GM12878 (cell line): Measurements from ENCODE around the gene TIMM50. TPM values are rescaled to one million over a fixed set of nuclear protein-coding genes. Genes with fewer than 3 reads are reported as not detected.

ENCODE experiments used
- ATAC-seq: fragments of 200-7000 bp; cut with Tn5 transposase; 3 replicates; pipeline ENCODE4 v1.9.1; 2020; ENCODE audit warnings: mild to moderate bottlenecking, moderate library complexity
- BruUV-seq: library from RNA; stranded (reverse); fragments of 400-500 nt; replicated peaks from 2 replicates; lab custom pipeline; 2021; lab: Mats Ljungman, UMichigan
- CTCF ChIA-PET: fragments of 300-600 bp; sonication (Branson Sonifier 250); formaldehyde crosslinking; extraction: SDS; loops from one replicate; lab custom pipeline; 2021; ENCODE audit warnings: inconsistent platforms; lab: Yijun Ruan, JAX
- POLR2A ChIA-PET: fragments of 350-600 bp; formaldehyde crosslinking; extraction: SDS; loops from one replicate; lab custom pipeline; 2021; ENCODE audit warnings: inconsistent platforms; lab: Charles Lee
- RAD21 ChIA-PET: fragments of 300-600 bp; sonication (Branson Sonifier 250); formaldehyde crosslinking; loops from one replicate; lab custom pipeline; 2023; ENCODE audit warnings: antibody characterized with exemption; ENCODE audit not compliant: unreplicated experiment; lab: Charles Lee
- SMC1A ChIA-PET: fragments of 300-600 bp; sonication (Branson Sonifier 250); formaldehyde crosslinking; loops from one replicate; lab custom pipeline; 2023; ENCODE audit not compliant: unreplicated experiment, uncharacterized antibody; lab: Charles Lee
- DNase-seq: peaks from one replicate; pipeline ENCODE4 v3.0.0-alpha.2; 2011; ENCODE audit warnings: low read depth, low spot score
- FAIRE-seq: peaks from 3 replicates; lab custom pipeline; 2011; peaks lifted over from hg19 to GRCh38; lab: Jason Lieb, UNC
- H2AFZ ChIP-seq: 2 replicates; pipeline ENCODE4 v1.6.0; 2011; ENCODE audit warnings: low read depth, low read length, control low read depth; ENCODE audit not compliant: control insufficient read depth
- H3K27ac ChIP-seq: 2 replicates; pipeline ENCODE4 v1.5.1; 2011; ENCODE audit warnings: control low read depth; ENCODE audit not compliant: control insufficient read depth, insufficient read depth
- H3K27me3 ChIP-seq, 2 experiments: replicated peaks in 1 of 2; 2 replicates each; pipeline versions ENCODE4 v1.6.0 to v1.6.1; 2011; ENCODE audit warnings: low read length in 1 of 2; ENCODE audit not compliant: control insufficient read depth in 2 of 2, insufficient read depth in 2 of 2
- H3K36me3 ChIP-seq, 2 experiments: 2 replicates each; pipeline ENCODE4 v1.5.1; 2011; ENCODE audit warnings: low read length in 1 of 2; ENCODE audit not compliant: control insufficient read depth in 2 of 2, insufficient read depth in 2 of 2
- H3K4me1 ChIP-seq: 2 replicates; pipeline ENCODE4 v1.6.1; 2011; ENCODE audit warnings: mild to moderate bottlenecking, low read length, moderate library complexity, mixed read lengths; ENCODE audit not compliant: control insufficient read depth, insufficient read depth
- H3K4me2 ChIP-seq: 2 replicates; pipeline ENCODE4 v1.6.0; 2011; ENCODE audit warnings: control low read depth; ENCODE audit not compliant: control insufficient read depth, insufficient read depth
- H3K4me3 ChIP-seq: fragments of 200-600 bp; sonication (generic); 2 replicates; pipeline ENCODE4 v1.5.1; 2016
- H3K79me2 ChIP-seq: 2 replicates; pipeline ENCODE4 v1.6.0; 2011; ENCODE audit warnings: low read length; ENCODE audit not compliant: control insufficient read depth, insufficient read depth
- H3K9ac ChIP-seq: 2 replicates; pipeline ENCODE4 v1.8.0; 2011; ENCODE audit warnings: low read length, control low read depth, mixed read lengths; ENCODE audit not compliant: control insufficient read depth, insufficient read depth
- H3K9me3 ChIP-seq: replicated peaks from 3 replicates; pipeline ENCODE4 v1.5.1; 2011; ENCODE audit warnings: mild to moderate bottlenecking, low read length; ENCODE audit not compliant: control insufficient read depth, insufficient read depth
- H4K20me1 ChIP-seq: 2 replicates; pipeline ENCODE4 v1.6.0; 2011; ENCODE audit not compliant: control insufficient read depth, insufficient read depth
- CEBPB ChIP-seq, 2 experiments: fragments of 150-350 bp in 1 of 2; IDR thresholded peaks; 2 replicates each; pipeline ENCODE4 v1.6.1; 2012 to 2014; ENCODE audit warnings: low read depth in 2 of 2, low read length in 2 of 2, borderline replicate concordance in 1 of 2, inconsistent platforms in 1 of 2
- HCFC1 ChIP-seq: fragments of 150-350 bp; IDR thresholded peaks from 2 replicates; pipeline ENCODE4 v1.6.1; 2014; ENCODE audit warnings: low read length
- HDGF ChIP-seq: fragments of 450-650 bp; IDR thresholded peaks from 2 replicates; pipeline ENCODE4 v1.6.1; 2016; ENCODE audit warnings: antibody characterized with exemption
- KAT2A ChIP-seq: conservative IDR thresholded peaks from 2 replicates; pipeline ENCODE4 v1.6.1; 2011; ENCODE audit warnings: low read depth, low read length; ENCODE audit not compliant: control insufficient read depth
- KLF5 ChIP-seq: fragments of 450-650 bp; IDR thresholded peaks from 2 replicates; pipeline ENCODE4 v1.6.1; 2014; ENCODE audit warnings: mild to moderate bottlenecking; ENCODE audit not compliant: partially characterized antibody
- MEF2A ChIP-seq: IDR thresholded peaks from 2 replicates; pipeline ENCODE4 v1.6.1; 2011; ENCODE audit warnings: low read depth, mild to moderate bottlenecking, low read length, moderate library complexity; ENCODE audit not compliant: insufficient read depth
- NBN ChIP-seq: fragments of 450-650 bp; IDR thresholded peaks from 2 replicates; pipeline ENCODE4 v1.6.1; 2016
- NR2F1 ChIP-seq: fragments of 450-650 bp; conservative IDR thresholded peaks from 2 replicates; pipeline ENCODE4 v1.6.1; 2017; ENCODE audit warnings: mild to moderate bottlenecking
- RBBP5 ChIP-seq: fragments of 200-600 bp; sonication (generic); conservative IDR thresholded peaks from 2 replicates; pipeline ENCODE4 v1.6.1; 2016
- SREBF2 ChIP-seq: IDR thresholded peaks from 2 replicates; pipeline ENCODE4 v1.6.1; 2012; ENCODE audit warnings: mild to moderate bottlenecking, low read length
- STAT3 ChIP-seq: IDR thresholded peaks from 2 replicates; pipeline ENCODE4 v1.6.1; 2011; ENCODE audit warnings: low read depth, low read length, improper control_type of control experiment
- YY1 ChIP-seq: IDR thresholded peaks from 2 replicates; pipeline ENCODE4 v1.6.1; 2011; ENCODE audit warnings: low read depth, mild to moderate bottlenecking, low read length
- ZNF207 ChIP-seq: fragments of 450-650 bp; IDR thresholded peaks from 2 replicates; pipeline ENCODE4 v1.6.1; 2014; ENCODE audit warnings: antibody characterized with exemption, mild to moderate bottlenecking, borderline replicate concordance
- ZNF24 ChIP-seq: fragments of 450-650 bp; IDR thresholded peaks from 2 replicates; pipeline ENCODE4 v1.6.1; 2017; ENCODE audit warnings: antibody characterized with exemption, mild to moderate bottlenecking
- ZNF622 ChIP-seq: fragments of 450-650 bp; IDR thresholded peaks from 2 replicates; pipeline ENCODE4 v1.6.1; 2017; ENCODE audit warnings: mild to moderate bottlenecking, inconsistent platforms
- WGBS: methylation state at CpG from one replicate; pipeline ENCODE4 v1.1.6; 2016; ENCODE audit warnings: low lambda C conversion rate; ENCODE audit not compliant: insufficient replicate concordance, insufficient coverage; ENCODE audit errors: missing lambda C conversion rate; 5-methylcytosine and 5-hydroxymethylcytosine counted together
- in situ Hi-C: fragments of 300-500 bp; cut with MboI; formaldehyde crosslinking; loops from 9 replicates; pipeline ENCODE4 v1.14.3; 2018; ENCODE audit warnings: mixed read lengths
- intact Hi-C: fragments of 100-400 bp; cut with micrococcal nuclease; formaldehyde crosslinking; loops from one replicate; pipeline ENCODE4 v1.14.2; 2022; ENCODE audit not compliant: unreplicated experiment
- polyA plus RNA-seq, 11 experiments: library from polyadenylated mRNA; depleted of rRNA in 4 of 11; unstranded in 6 of 11; stranded (reverse) in 5 of 11; fragments of >200 nt; fragmentation: Nextera tagmentation in 4 of 11; fragmentation: Illumina TruSeq in 1 of 11; extraction: Ambion mirVana in 4 of 11; extraction: Trizol in 1 of 11; gene quantifications; 1 replicate in 1 of 11; 2 replicates in 10 of 11; pipeline versions ENCODE4 v1.2.1 to v1.2.3, GENCODE V29; 2011 to 2016; ENCODE audit warnings: inconsistent platforms in 2 of 11, missing spikeins in 2 of 11, low read depth in 1 of 11
- total RNA-seq, 4 experiments: library from RNA; depleted of rRNA in 3 of 4; stranded (reverse); fragments of >200 nt in 3 of 4; fragmentation: Illumina TruSeq in 1 of 4; extraction: Trizol in 1 of 4; gene quantifications; 2 replicates each; pipeline versions ENCODE4 v1.2.1 to v1.2.3, GENCODE V29; 2013 to 2021
- TF ChIP-seq, protein P1 (sequence below): fragments of 450-650 bp; IDR thresholded peaks from 2 replicates; pipeline ENCODE4 v1.6.1; 2016; ENCODE audit warnings: mild to moderate bottlenecking, moderate library complexity, borderline replicate concordance

The TIMM50 gene
- total and polyA plus RNA-seq, 10 of the 15 experiments (the other 5 are each of a cell fraction or from before 2014, with no cell fraction given), result 15.6 to 146 (median 101) TPM

DNA sequence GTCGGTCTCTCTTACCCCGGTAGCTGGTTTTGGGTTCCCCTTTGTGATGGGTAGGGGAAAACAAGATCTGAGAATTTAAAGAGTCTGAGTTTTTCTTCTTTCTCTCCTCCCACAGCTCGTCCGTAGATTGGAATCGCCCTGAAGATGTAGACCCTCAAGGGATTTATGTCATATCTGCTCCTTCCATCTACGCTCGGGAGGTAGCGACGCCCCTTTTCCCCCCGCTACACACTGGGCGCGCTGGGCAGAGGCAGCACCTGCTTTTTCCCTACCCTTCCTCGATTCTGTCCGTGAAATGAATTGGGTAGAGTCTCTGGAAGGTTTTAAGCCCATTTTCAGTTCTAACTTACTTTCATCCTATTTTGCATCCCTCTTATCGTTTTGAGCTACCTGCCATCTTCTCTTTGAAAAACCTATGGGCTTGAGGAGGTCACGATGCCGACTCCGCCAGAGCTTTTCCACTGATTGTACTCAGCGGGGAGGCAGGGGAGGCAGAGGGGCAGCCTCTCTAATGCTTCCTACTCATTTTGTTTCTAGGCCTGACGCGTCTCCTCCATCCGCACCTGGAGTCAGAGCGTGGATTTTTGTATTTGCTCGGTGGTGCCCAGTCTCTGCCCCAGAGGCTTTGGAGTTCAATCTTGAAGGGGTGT, 27.2 kb downstream of the TIMM50 start:
- DNase-seq (no peak), ATAC-seq (no peak), FAIRE-seq (no peak)
- in situ Hi-C loops, result no loop called here
- intact Hi-C loops, result no loop called here
- peak overlapping the region; percentile 50; the same call in 1 of the 2 replicates for H3K9ac ChIP-seq
- H4K20me1 ChIP-seq, result no peaks in the 10 kb centered on the region
- SMC1A ChIA-PET, result no interaction called here
- POLR2A ChIA-PET, result no interaction called here
- CTCF ChIA-PET, result interaction anchor here (0.6 to 1.8 kb wide), 4 partner anchors 8 to 119 kb away, joined by 3 to 5 read pairs (median 4); no protein-coding TSS in a partner anchor
- peak overlapping the region; percentile 94 for H3K4me2 ChIP-seq
- peak overlapping the region; percentile 89 for H2AFZ ChIP-seq
- no peak overlapping the region for H3K27ac ChIP-seq
- no peaks in the 10 kb centered on the region; a peak in 1 of 4 replicates for H3K27me3 ChIP-seq
- WGBS, result 43% methylated on average over 24 of the region's 24 CpGs
- H3K9me3 ChIP-seq, result no peaks in the 10 kb centered on the region
- TF ChIP-seq NR2F1 (no peak), MEF2A (no peak), SREBF2 (no peak), ZNF24 (no peak), YY1 (no peak), ZNF207 (no peak), STAT3 (no peak), ZNF622 (no peak), KAT2A (no peak), CEBPB (IDR thresholded peaks at IDR 0.05; ENCODE audit: borderline replicate concordance in 1 of 2, low read depth in 2 of 2, low read length in 2 of 2) (no peak), NBN (no peak), HCFC1 (no peak), RBBP5 (no peak), KLF5 (no peak), HDGF (no peak)
- TF ChIP-seq, protein P1, sequence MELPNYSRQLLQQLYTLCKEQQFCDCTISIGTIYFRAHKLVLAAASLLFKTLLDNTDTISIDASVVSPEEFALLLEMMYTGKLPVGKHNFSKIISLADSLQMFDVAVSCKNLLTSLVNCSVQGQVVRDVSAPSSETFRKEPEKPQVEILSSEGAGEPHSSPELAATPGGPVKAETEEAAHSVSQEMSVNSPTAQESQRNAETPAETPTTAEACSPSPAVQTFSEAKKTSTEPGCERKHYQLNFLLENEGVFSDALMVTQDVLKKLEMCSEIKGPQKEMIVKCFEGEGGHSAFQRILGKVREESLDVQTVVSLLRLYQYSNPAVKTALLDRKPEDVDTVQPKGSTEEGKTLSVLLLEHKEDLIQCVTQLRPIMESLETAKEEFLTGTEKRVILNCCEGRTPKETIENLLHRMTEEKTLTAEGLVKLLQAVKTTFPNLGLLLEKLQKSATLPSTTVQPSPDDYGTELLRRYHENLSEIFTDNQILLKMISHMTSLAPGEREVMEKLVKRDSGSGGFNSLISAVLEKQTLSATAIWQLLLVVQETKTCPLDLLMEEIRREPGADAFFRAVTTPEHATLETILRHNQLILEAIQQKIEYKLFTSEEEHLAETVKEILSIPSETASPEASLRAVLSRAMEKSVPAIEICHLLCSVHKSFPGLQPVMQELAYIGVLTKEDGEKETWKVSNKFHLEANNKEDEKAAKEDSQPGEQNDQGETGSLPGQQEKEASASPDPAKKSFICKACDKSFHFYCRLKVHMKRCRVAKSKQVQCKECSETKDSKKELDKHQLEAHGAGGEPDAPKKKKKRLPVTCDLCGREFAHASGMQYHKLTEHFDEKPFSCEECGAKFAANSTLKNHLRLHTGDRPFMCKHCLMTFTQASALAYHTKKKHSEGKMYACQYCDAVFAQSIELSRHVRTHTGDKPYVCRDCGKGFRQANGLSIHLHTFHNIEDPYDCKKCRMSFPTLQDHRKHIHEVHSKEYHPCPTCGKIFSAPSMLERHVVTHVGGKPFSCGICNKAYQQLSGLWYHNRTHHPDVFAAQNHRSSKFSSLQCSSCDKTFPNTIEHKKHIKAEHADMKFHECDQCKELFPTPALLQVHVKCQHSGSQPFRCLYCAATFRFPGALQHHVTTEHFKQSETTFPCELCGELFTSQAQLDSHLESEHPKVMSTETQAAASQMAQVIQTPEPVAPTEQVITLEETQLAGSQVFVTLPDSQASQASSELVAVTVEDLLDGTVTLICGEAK, result no peak
- RAD21 ChIA-PET, result no interaction called here
- no TSS peak for BruUV-seq
- peaks cover 8% of the 10 kb centered on the region; the same call in 1 of the 2 replicates for H3K4me1 ChIP-seq
- H3K36me3 ChIP-seq, result no peaks in the 10 kb centered on the region
- H3K4me3 ChIP-seq, result peak overlapping the region; percentile 64; the same call in 1 of the 2 replicates
- no peaks in the 10 kb centered on the region for H3K79me2 ChIP-seq
